Coronary artery (tissue), 2 donors: Measurements from ENCODE around the gene FAM20B.

Experiments used
- DNase-seq: peaks from one replicate; pipeline ENCODE4 v3.0.0-alpha.2; 2017; ENCODE audit warnings: low spot score
- H3K27ac ChIP-seq, 2 donors: fragments of 200-600 bp; sonication (generic); one replicate each; pipeline ENCODE4 v1.5.1; 2016 to 2019
- H3K4me3 ChIP-seq: fragments of 200-600 bp; sonication (generic); 2 replicates; pipeline ENCODE4 v1.5.1; 2016; ENCODE audit warnings: mild to moderate bottlenecking, moderate library complexity
- CTCF ChIP-seq: fragments of 200-600 bp; sonication (generic); IDR thresholded peaks from one replicate; pipeline ENCODE4 v1.5.1; 2019; ENCODE audit warnings: antibody characterized with exemption

Gene FAM20B

GRCh38 chr1:179121159-179121938, 95.7 kb downstream of the FAM20B start:
- Histone ChIP-seq H3K27ac (no peak overlapping the region), H3K4me3 (no peak overlapping the region)
- peak; percentile 47 for TF ChIP-seq CTCF
- DNase-seq, result no peak

GRCh38 chr1:179124873-179125272, 99.2 kb downstream of the FAM20B start:
- TF ChIP-seq CTCF, result no peak
- DNase-seq, result no peak
- H3K4me3 ChIP-seq, result no peak overlapping the region
- no peak overlapping the region for H3K27ac ChIP-seq
